Measurements from ENCODE around the gene SHISA4. TPM values are rescaled to one million over a fixed set of nuclear protein-coding genes. Genes with fewer than 3 reads are reported as not detected.

SHISA4 gene
- total RNA-seq, 4 donors from 2014 or later: 13.9 to 29.7 (median 15.9) TPM

GRCh38 chr1:201847150-201847549 is 41.5 kb upstream of the SHISA4 start:
- TF ChIP-seq CTCF (IDR thresholded peaks at IDR 0.05; ENCODE audit: low read depth): no peak

GRCh38 chr1:201848230-201848629 is 40.5 kb upstream of the SHISA4 start:
- no peak for TF ChIP-seq CTCF (IDR thresholded peaks at IDR 0.05; ENCODE audit: low read depth)

- no peak for TF ChIP-seq CTCF (IDR thresholded peaks at IDR 0.05; ENCODE audit: low read depth)
Observed at GRCh38 chr1:201849372-201850052, 39.2 kb upstream of the SHISA4 start.

GRCh38 chr1:201850053-201850397 is 38.7 kb upstream of the SHISA4 start:
- TF ChIP-seq CTCF (IDR thresholded peaks at IDR 0.05; ENCODE audit: low read depth): no peak

GRCh38 chr1:201851949-201852348 is 36.7 kb upstream of the SHISA4 start:
- TF ChIP-seq CTCF (IDR thresholded peaks at IDR 0.05; ENCODE audit: low read depth): no peak

GRCh38 chr1:201859424-201859823 is 29.3 kb upstream of the SHISA4 start:
- no peak for TF ChIP-seq CTCF (IDR thresholded peaks at IDR 0.05; ENCODE audit: low read depth)

- TF ChIP-seq CTCF (IDR thresholded peaks at IDR 0.05; ENCODE audit: low read depth): no peak
Observed at GRCh38 chr1:201861448-201861847, 27.2 kb upstream of the SHISA4 start.
